ENCODE measurements around the gene ZGRF1.

The ZGRF1 gene

DNA sequence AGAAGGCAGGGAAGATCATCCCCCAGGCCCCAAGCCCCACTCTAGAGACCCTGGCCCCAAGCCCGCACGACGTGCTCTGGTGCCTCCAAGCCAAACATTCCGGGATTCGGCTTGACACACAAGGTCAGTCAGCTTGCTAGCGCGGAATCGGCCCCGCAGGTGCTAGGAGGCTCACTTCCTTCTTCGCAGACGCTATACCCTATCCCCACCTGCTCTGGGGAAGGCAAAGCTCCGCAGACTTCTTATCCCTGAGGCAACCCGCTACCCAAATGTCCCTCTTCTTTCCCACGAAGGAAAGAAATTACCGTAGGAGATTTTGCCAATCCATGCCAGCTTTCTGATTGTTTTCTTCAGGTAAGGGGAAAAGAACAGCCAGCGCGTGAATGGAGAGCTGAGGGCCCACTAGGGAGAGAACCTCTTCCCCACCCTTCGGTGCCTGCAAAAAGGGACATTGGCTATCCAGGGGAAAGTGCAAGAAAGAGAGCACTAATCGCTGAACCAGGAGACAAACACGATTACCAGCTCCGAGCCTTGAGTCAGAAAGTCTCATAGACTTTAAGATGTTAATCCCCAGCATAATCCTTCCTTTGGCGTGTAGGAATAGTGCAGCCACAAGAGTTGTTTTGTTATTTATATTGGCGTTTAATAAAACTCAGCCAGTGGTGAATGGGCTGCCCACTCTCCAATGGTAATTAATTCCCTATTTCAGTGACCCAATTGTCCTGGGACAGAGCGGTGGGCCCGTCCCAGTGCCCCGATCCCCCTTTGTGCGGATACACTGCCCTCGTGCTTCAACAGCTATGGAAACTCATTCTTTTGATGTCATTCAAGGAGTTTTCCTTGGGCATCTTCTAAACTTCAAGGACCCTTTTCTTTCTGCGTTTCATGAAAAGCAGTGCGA lies 115.3 kb downstream of the ZGRF1 start:
- TF ChIP-seq, protein P1, sequence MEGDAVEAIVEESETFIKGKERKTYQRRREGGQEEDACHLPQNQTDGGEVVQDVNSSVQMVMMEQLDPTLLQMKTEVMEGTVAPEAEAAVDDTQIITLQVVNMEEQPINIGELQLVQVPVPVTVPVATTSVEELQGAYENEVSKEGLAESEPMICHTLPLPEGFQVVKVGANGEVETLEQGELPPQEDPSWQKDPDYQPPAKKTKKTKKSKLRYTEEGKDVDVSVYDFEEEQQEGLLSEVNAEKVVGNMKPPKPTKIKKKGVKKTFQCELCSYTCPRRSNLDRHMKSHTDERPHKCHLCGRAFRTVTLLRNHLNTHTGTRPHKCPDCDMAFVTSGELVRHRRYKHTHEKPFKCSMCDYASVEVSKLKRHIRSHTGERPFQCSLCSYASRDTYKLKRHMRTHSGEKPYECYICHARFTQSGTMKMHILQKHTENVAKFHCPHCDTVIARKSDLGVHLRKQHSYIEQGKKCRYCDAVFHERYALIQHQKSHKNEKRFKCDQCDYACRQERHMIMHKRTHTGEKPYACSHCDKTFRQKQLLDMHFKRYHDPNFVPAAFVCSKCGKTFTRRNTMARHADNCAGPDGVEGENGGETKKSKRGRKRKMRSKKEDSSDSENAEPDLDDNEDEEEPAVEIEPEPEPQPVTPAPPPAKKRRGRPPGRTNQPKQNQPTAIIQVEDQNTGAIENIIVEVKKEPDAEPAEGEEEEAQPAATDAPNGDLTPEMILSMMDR (conservative IDR thresholded peaks at IDR 0.05): no peak
- no peak overlapping the region for H3K27ac ChIP-seq

DNA sequence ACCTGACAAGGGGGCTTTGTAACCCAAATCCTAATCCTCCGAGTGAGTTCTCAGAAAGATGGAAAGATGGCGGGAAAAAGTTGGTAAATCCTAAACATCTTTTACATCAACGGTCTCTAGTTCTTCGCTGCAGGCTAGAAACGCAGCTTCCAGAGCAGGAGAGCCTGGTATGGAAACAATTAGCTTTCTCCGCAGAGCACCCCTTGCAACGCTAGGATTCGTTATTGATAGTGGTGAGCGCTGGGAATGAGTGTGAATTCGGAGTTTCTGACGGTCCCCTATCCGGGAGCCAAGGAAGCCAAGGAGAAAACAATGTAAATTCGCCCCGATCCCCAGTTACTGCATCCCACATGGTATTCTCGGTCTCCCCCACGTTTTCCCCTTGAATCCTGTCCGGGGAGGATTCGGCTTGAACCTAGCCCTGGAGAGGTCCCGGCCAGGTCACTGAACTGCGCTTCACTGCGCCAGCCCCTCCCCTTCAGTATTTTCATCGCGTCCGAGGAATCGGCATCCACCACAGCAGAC lies 116.0 kb downstream of the ZGRF1 start:
- no peak overlapping the region for H3K27ac ChIP-seq
- TF ChIP-seq, protein P1 (conservative IDR thresholded peaks at IDR 0.05): no peak

DNA sequence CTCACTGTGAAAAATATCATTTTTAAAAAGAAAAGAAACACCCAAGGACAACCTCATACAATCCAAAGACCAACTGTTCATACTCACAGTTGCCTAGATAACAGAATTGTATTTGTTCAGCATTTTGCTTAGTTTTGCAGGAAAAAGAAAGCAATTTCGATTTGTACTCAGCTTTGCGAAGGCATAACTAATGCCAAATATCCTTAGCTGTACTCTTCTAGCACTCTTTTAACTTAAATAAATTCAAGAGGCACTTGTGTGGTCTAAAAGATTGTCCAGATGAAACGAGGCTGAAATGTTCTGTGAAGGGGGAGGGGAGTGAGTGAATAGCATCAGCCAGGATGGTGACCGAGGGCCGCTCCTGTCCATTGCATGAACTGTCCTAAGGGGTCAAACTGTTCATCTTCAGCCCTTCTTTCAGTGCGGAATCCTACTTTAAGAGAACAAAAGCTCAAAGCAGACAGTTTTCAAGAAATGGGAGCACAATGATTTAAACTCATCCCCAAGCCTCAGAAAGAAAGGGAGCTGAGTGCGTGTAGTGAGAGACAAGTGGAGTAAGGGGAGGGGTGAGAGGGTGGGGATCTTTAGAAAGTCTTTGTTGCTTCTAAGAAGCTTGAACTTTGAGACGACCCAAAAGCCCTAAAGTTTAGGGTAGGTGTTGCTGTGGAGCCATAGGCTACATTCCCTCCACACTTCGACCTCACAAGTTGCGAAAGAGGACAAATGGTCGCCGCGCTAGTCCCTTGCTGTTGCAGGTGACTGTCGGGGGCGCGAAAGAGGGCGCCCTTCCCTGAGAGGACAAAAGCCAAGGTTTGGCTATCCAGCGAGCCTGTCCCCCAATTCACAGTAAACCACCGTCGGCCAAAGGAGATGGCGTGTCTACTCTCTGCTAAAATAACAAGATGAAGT lies 116.8 kb downstream of the ZGRF1 start:
- TF ChIP-seq, protein P1 (conservative IDR thresholded peaks at IDR 0.05): no peak
- H3K27ac ChIP-seq: no peak overlapping the region

GRCh38 chr4:112518675-112519074 lies 118.0 kb downstream of the ZGRF1 start:
- TF ChIP-seq, protein P1 (conservative IDR thresholded peaks at IDR 0.05): no peak

DNA sequence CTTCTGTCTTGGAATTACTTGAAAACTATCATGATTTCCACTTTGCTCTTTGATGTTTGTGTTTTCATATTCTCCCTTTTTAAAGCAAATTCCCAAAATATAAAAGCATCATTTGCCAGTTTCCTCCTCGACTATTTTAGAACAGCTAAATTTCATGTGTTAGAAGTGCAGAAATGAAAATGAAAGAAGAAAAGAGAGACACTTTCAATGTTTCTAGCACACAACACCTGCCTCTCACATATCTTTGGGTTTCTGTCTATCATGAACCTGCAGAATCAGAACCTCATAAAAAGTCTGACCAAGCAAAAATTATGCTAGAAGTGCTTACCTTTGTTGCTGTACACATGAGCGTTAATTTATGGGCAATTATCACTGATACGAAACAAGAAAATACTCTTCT lies 118.8 kb downstream of the ZGRF1 start:
- TF ChIP-seq, protein P1 (conservative IDR thresholded peaks at IDR 0.05): no peak

More at GRCh38 chr4:112518675-112519074, 118.0 kb downstream of the ZGRF1 start:
- H3K27ac ChIP-seq: no peak overlapping the region

DNA sequence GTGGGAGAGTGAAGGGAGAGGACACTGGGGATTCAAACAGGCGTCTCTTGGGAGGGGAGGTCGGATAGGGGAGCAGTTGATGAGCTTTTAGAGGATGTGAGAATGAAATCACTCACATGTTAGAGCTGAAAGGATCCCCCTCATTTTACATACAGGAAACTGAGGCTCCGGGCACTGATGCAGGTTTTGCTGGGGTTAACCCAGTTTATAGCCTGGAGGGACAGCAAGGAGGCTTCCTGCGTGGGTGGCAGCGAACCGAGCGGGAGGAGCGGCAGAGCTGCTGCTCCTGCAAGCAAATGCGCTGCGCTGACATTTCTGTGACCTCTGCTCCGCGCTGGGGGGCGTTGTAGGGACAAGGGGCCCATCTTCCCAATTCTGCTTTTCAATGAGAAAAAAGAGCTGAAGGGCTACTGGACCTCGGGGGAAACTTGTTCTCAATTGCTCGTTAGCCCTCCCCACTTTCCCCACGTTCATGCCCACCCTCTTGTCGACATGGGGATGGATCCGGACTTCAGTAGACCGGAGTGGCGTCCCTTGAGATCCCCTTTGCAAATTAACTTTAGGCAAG lies 119.6 kb downstream of the ZGRF1 start:
- TF ChIP-seq, protein P1 (conservative IDR thresholded peaks at IDR 0.05): no peak
- H3K27ac ChIP-seq: no peak overlapping the region

More for the DNA sequence above, 118.8 kb downstream of the ZGRF1 start:
- no peak overlapping the region for H3K27ac ChIP-seq

All from VCaP (cell line).